Sigmoid colon (tissue), 7 donors: Measurements from ENCODE around the gene CEP20. TPM values are rescaled to one million over a fixed set of nuclear protein-coding genes. Genes with fewer than 3 reads are reported as not detected.

Source experiments
- DNase-seq: peaks from one replicate; pipeline ENCODE4 v3.0.0-alpha.2; 2019
- H3K27ac ChIP-seq, 4 donors: fragments of 200-600 bp; sonication (generic); one replicate each; pipeline ENCODE4 v1.5.1; 2016 to 2019; ENCODE audit warnings: mild to moderate bottlenecking in 1 of 4
- H3K27me3 ChIP-seq, 3 donors: fragments of 200-600 bp; sonication (generic); one replicate each; pipeline ENCODE4 v1.5.1; 2019; ENCODE audit warnings: mild to moderate bottlenecking in 1 of 3
- H3K36me3 ChIP-seq, 4 donors: fragments of 200-600 bp; sonication (generic); one replicate each; pipeline ENCODE4 v1.5.1; 2016 to 2019
- H3K4me1 ChIP-seq, 4 donors: fragments of 200-600 bp; sonication (generic); one replicate each; pipeline ENCODE4 v1.5.1; 2017 to 2019
- H3K4me3 ChIP-seq, 4 donors: fragments of 200-600 bp; sonication (generic); one replicate each; pipeline ENCODE4 v1.5.1; 2017 to 2019; ENCODE audit warnings: mild to moderate bottlenecking in 2 of 4, moderate library complexity in 1 of 4
- H3K9me3 ChIP-seq, 4 donors: fragments of 200-600 bp in 3 of 4; sonication (generic) in 3 of 4; one replicate each; pipeline versions ENCODE4 v1.5.1 to v1.6.1; 2013 to 2019
- EP300 ChIP-seq, 4 donors: sonication (generic); formaldehyde crosslinking; IDR thresholded peaks; one replicate each; pipeline ENCODE4 v1.6.1; 2017; ENCODE audit warnings: antibody characterized with exemption in 4 of 4
- POLR2A ChIP-seq, 2 donors: fragments of 450-650 bp; IDR thresholded peaks; one replicate each; pipeline ENCODE4 v1.6.1; 2016; ENCODE audit warnings: antibody characterized with exemption in 2 of 2, mild to moderate bottlenecking in 2 of 2, moderate library complexity in 2 of 2
- POLR2AphosphoS5 ChIP-seq, 4 donors: sonication (generic); formaldehyde crosslinking; IDR thresholded peaks; one replicate each; pipeline ENCODE4 v1.6.1; 2017; ENCODE audit warnings: antibody characterized with exemption in 4 of 4
- WGBS, 2 donors: extraction: QIAGEN DNeasy Blood & Tissue Kit; methylation state at CpG; one replicate each; pipeline ENCODE4 v1.1.7; 2013; 5-methylcytosine and 5-hydroxymethylcytosine counted together
- intact Hi-C: fragments of 100-400 bp; cut with DNase I; formaldehyde crosslinking; loops from one replicate; pipeline ENCODE4 v1.15.1; 2023
- polyA plus RNA-seq, 3 donors: library from polyadenylated mRNA; stranded (reverse); fragments of 200-250 nt; gene quantifications; one replicate each; pipeline ENCODE4 v1.2.3, GENCODE V29; 2013
- total RNA-seq, 4 donors: library from RNA; depleted of rRNA; stranded (reverse); fragments of >200 nt; gene quantifications; one replicate each; pipeline ENCODE4 v1.1.0, GENCODE V29; 2016
- TF ChIP-seq, protein P1 (sequence below), 4 experiments: fragments of 450-650 bp in 3 of 4; fragments of 200-600 bp in 1 of 4; IDR thresholded peaks; one replicate each; pipeline ENCODE4 v1.5.1; 2016 to 2019; ENCODE audit warnings: antibody characterized with exemption in 4 of 4, mild to moderate bottlenecking in 3 of 4, moderate library complexity in 2 of 4
- donor health status: healthy with polysubstance abuse.
- donor health status: Bipolar disorder and iron deficiency.
- donor health status: healthy.

The CEP20 gene
- total and polyA plus RNA-seq, 7 donors: 23.9 to 44.2 (median 31.6) TPM

DNA sequence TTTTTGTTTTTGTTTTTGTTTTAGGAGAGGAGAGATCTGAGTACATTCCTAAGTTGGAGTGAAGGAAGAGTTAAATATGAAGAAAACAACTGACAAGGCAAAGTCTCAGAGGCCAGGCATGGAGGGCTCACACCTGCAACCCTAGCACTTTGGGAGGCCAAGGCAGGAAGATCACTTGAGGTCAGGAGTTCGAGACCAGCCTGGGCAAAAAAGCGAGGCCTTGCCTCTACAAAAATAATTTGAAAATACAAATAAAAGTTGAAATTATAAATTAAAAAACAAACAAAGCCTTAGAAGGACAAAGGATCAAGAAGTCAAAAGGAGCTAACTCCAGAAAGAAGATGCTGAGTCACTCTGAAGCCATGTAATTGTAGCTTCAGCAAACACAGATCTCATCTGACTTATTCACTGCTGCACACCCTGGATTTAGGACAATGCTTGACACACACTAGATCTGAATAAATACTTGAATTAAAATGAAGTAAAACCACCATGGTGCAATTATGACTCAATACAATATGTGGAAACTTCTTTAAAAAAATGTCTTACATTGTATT, 9.1 kb downstream of the CEP20 start:
- Histone ChIP-seq H3K27ac (peak overlapping the region; percentile 59 to 76 (median 68)), H3K36me3 (peaks cover 4 to 36% (median 5%) of the 10 kb centered on the region in 4 donors), H3K4me3 (no peak overlapping the region), H3K27me3 (no peaks in the 10 kb centered on the region), H3K4me1 (peaks cover 0 to 29% (median 19%) of the 10 kb centered on the region in 4 donors), H3K9me3 (no peaks in the 10 kb centered on the region)
- no peak for DNase-seq
- WGBS, 2 donors: 91 to 93% methylated on average over 2 of the region's 2 CpGs
- intact Hi-C loops: no loop called here
- no peak for TF ChIP-seq POLR2A (IDR thresholded peaks at IDR 0.05)
- TF ChIP-seq EP300 (IDR thresholded peaks at IDR 0.05): no peak
- TF ChIP-seq, protein P1, sequence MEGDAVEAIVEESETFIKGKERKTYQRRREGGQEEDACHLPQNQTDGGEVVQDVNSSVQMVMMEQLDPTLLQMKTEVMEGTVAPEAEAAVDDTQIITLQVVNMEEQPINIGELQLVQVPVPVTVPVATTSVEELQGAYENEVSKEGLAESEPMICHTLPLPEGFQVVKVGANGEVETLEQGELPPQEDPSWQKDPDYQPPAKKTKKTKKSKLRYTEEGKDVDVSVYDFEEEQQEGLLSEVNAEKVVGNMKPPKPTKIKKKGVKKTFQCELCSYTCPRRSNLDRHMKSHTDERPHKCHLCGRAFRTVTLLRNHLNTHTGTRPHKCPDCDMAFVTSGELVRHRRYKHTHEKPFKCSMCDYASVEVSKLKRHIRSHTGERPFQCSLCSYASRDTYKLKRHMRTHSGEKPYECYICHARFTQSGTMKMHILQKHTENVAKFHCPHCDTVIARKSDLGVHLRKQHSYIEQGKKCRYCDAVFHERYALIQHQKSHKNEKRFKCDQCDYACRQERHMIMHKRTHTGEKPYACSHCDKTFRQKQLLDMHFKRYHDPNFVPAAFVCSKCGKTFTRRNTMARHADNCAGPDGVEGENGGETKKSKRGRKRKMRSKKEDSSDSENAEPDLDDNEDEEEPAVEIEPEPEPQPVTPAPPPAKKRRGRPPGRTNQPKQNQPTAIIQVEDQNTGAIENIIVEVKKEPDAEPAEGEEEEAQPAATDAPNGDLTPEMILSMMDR (IDR thresholded peaks at IDR 0.05): no peak
- no peak for TF ChIP-seq POLR2AphosphoS5 (IDR thresholded peaks at IDR 0.05)

DNA sequence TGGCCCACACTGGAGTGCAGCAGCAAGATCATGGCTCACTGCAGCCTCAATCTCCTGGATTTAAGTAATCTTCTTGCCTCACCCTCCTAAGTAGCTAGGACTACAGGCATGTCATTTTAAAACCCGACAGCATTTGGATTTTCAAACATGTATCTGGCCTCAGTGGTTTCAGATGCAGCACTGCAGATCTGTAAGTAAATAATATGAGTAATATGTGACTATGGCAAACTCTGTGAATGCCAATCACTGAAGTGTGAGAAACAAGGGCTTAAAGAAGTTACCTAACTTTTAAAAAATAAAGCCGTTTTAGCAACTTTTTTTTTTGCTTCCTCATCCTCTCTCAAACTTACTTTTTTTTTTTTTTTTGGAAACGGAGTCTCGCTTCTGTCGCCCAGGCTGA, 11.9 kb downstream of the CEP20 start:
- Histone ChIP-seq H3K27me3 (no peaks in the 10 kb centered on the region), H3K4me1 (peaks cover 0 to 49% (median 26%) of the 10 kb centered on the region in 4 donors), H3K9me3 (no peaks in the 10 kb centered on the region), H3K27ac (peak overlapping the region in 1 of 4 donors; percentile 83), H3K36me3 (peaks cover 0 to 20% (median 0%) of the 10 kb centered on the region in 4 donors), H3K4me3 (no peak overlapping the region)
- intact Hi-C loops: no loop called here
- no peak for DNase-seq
- TF ChIP-seq EP300 (IDR thresholded peaks at IDR 0.05) (no peak), POLR2AphosphoS5 (IDR thresholded peaks at IDR 0.05) (no peak), POLR2A (IDR thresholded peaks at IDR 0.05) (no peak)
- TF ChIP-seq, protein P1 (IDR thresholded peaks at IDR 0.05): no peak
- 94 to 96% methylated on average over 5 of the region's 5 CpGs for WGBS, 2 donors

- no peak overlapping the region for H3K4me3 ChIP-seq
- intact Hi-C loops: loop anchor here (2.0 kb wide), 1 partner anchor 254 kb away; no protein-coding TSS in a partner anchor
- no peaks in the 10 kb centered on the region for H3K27me3 ChIP-seq
- peaks cover 0 to 37% (median 2%) of the 10 kb centered on the region in 4 donors for H3K36me3 ChIP-seq
- DNase-seq: peak; percentile 83
- no peaks in the 10 kb centered on the region for H3K9me3 ChIP-seq
- 31 to 52% methylated on average over 7 of the region's 7 CpGs for WGBS, 2 donors
- H3K4me1 ChIP-seq: peaks cover 0 to 39% (median 25%) of the 10 kb centered on the region in 4 donors
- H3K27ac ChIP-seq: peak overlapping the region; percentile 71 to 83 (median 74)
- TF ChIP-seq POLR2AphosphoS5 (IDR thresholded peaks at IDR 0.05) (peak in 3 of 4 donors; percentile 11 to 69 (median 15)), EP300 (IDR thresholded peaks at IDR 0.05) (peak in 1 of 4 donors; percentile 63), POLR2A (IDR thresholded peaks at IDR 0.05) (no peak)
- TF ChIP-seq, protein P1 (IDR thresholded peaks at IDR 0.05): peak; percentile 59 to 69 (median 64)
Observed at GRCh38 chr16:15874745-15875314, 13.6 kb downstream of the CEP20 start.

DNA sequence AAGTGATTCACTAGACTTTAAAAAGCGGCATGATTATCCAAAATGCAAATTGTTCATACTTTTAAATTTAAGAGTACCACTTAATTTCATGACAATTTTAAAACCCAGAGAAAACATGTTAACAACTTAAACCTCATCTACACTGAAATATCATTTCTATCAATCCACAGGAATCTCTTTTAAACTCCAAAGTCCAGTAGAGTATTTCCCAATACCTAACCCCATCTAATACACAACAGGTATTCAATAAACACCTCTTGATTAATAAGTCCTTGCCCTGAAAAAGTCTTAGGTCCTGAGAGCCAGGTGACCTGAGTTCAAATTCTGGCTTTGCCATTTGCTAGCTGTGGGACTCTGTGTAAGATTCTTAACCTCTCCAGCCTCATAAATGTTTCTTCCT, 14.7 kb downstream of the CEP20 start:
- DNase-seq: no peak
- peaks cover 0 to 30% (median 24%) of the 10 kb centered on the region in 4 donors for H3K4me1 ChIP-seq
- TF ChIP-seq, protein P1 (IDR thresholded peaks at IDR 0.05): no peak
- TF ChIP-seq POLR2AphosphoS5 (IDR thresholded peaks at IDR 0.05) (no peak), POLR2A (IDR thresholded peaks at IDR 0.05) (no peak), EP300 (IDR thresholded peaks at IDR 0.05) (no peak)
- intact Hi-C loops: loop anchor here (2.0 kb wide), 1 partner anchor 255 kb away; no protein-coding TSS in a partner anchor
- H3K27me3 ChIP-seq: no peaks in the 10 kb centered on the region
- peaks cover 0 to 46% (median 2%) of the 10 kb centered on the region in 4 donors for H3K36me3 ChIP-seq
- H3K27ac ChIP-seq: peak overlapping the region; percentile 71 to 83 (median 74)
- WGBS, 2 donors: 95 to 98% methylated on average over 1 of the region's 1 CpG
- H3K4me3 ChIP-seq: no peak overlapping the region
- no peaks in the 10 kb centered on the region for H3K9me3 ChIP-seq
